GM21619 (cell line): Measurements from ENCODE around the gene CERS6.

Experiments used
- ATAC-seq: cut with Tn5 transposase; IDR thresholded peaks from one replicate; pipeline ENCODE4 v1.9.1; 2021; ENCODE audit not compliant: unreplicated experiment

The CERS6 gene

GRCh38 chr2:168596881-168597655 is 141.0 kb downstream of the CERS6 start:
- no peak for ATAC-seq

- ATAC-seq = no peak
Measured at GRCh38 chr2:168599738-168600137, 143.7 kb downstream of the CERS6 start.

- no peak for ATAC-seq
Measured at GRCh38 chr2:168600949-168601348, 144.9 kb downstream of the CERS6 start.

GRCh38 chr2:168601741-168602140 is 145.7 kb downstream of the CERS6 start:
- peak; percentile 72 for ATAC-seq

GRCh38 chr2:168602379-168602778 is 146.3 kb downstream of the CERS6 start:
- no peak for ATAC-seq

GRCh38 chr2:168602846-168603401 is 146.9 kb downstream of the CERS6 start:
- no peak for ATAC-seq

GRCh38 chr2:168603439-168603961 is 147.4 kb downstream of the CERS6 start:
- ATAC-seq = no peak

- no peak for ATAC-seq
Measured at GRCh38 chr2:168604252-168604651, 148.2 kb downstream of the CERS6 start.

GRCh38 chr2:168607992-168608391 is 151.9 kb downstream of the CERS6 start:
- no peak for ATAC-seq

- ATAC-seq = no peak
Measured at GRCh38 chr2:168608796-168609195, 152.7 kb downstream of the CERS6 start.

- ATAC-seq = no peak
Measured at GRCh38 chr2:168611091-168611490, 155.0 kb downstream of the CERS6 start.

GRCh38 chr2:168611896-168612650 is 156.0 kb downstream of the CERS6 start:
- no peak for ATAC-seq

- no peak for ATAC-seq
Measured at GRCh38 chr2:168612719-168613118, 156.6 kb downstream of the CERS6 start.

GRCh38 chr2:168613551-168613950 is 157.5 kb downstream of the CERS6 start:
- no peak for ATAC-seq

- no peak for ATAC-seq
Measured at GRCh38 chr2:168614172-168615018, 158.3 kb downstream of the CERS6 start.

- ATAC-seq = no peak
Measured at GRCh38 chr2:168620554-168620953, 164.5 kb downstream of the CERS6 start.

- ATAC-seq = no peak
Measured at GRCh38 chr2:168622559-168622958, 166.5 kb downstream of the CERS6 start.

GRCh38 chr2:168624028-168624427 is 168.0 kb downstream of the CERS6 start:
- no peak for ATAC-seq

GRCh38 chr2:168626096-168626495 is 170.0 kb downstream of the CERS6 start:
- no peak for ATAC-seq

- ATAC-seq = no peak
Measured at GRCh38 chr2:168626647-168627046, 170.6 kb downstream of the CERS6 start.

GRCh38 chr2:168632709-168633121 is 176.6 kb downstream of the CERS6 start:
- ATAC-seq = no peak
